Bronchial epithelial cell (primary cell): Measurements from ENCODE around the gene SMYD2. TPM values are rescaled to one million over a fixed set of nuclear protein-coding genes. Genes with fewer than 3 reads are reported as not detected.
A peak's percentile ranks its signal among the peaks of the same experiment; 100 is the strongest.

Experiments
- DNase-seq: peaks from one replicate; pipeline ENCODE4 v3.0.0-alpha.2; 2010; ENCODE audit warnings: low read depth
- FAIRE-seq: peaks from 2 replicates; lab custom pipeline; 2011; peaks lifted over from hg19 to GRCh38; lab: Jason Lieb, UNC
- H3K27me3 ChIP-seq: 2 replicates; pipeline ENCODE4 v1.5.1; 2011; ENCODE audit warnings: low read length; ENCODE audit not compliant: control insufficient read depth, insufficient read depth
- H3K36me3 ChIP-seq: 2 replicates; pipeline ENCODE4 v1.5.1; 2011; ENCODE audit warnings: low read length; ENCODE audit not compliant: control insufficient read depth, insufficient read depth
- H3K4me3 ChIP-seq: 2 replicates; pipeline ENCODE4 v1.5.1; 2011; ENCODE audit warnings: mild to moderate bottlenecking, low read depth, low read length, control low read depth
- CTCF ChIP-seq: IDR thresholded peaks from 2 replicates; pipeline ENCODE4 v1.5.1; 2011; ENCODE audit warnings: mild to moderate bottlenecking, moderate library complexity, low read length, control low read depth, inconsistent platforms; ENCODE audit not compliant: insufficient read depth, severe bottlenecking
- total RNA-seq: library from RNA; depleted of rRNA; stranded (reverse); fragments of >200 nt; gene quantifications from 2 replicates; pipeline ENCODE4 v1.2.1, GENCODE V29; 2014

SMYD2 gene
- total RNA-seq, 1 donor from 2014 or later: 58.4 TPM

DNA sequence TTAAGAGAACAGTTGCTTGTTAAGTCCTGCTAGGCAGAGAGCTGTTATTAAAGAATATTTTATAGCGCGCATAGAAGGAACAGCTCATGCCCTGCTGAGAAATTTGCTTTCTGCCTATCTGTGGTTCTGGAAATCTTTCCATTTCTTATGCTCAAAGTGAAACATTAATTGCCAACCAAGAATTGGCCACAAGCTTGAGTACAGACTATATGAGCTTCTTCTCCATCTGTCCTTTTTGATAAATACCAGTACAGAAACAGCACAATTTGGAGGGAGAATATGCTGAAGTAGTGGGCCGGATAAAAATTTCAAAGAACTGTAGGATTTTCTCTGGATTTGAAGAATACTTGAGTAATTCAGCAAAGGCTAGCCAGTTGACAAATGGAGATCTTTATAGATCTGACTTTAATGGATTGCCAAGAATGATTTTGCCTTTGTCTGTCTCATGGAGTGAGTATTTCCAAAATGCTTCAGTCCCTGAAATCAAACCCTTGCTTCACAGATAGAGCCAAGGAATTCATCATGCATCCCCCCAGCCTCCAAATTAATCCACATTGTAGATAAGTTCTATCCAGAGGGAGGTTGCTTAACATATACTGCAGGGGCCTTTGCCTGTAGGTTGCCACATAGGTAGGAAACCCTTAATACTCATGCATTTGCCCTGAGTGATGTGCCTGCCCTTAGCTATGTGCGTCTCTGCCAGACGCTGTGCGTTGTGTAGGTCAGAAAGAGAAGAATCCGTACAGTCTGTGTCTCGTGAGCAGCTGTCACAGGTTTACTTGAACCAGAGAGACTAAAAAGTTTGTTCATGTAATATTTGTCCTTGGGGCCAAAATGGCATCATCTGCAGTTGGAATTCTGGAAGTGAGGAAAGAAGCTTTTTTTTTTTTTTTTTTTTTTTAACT, 44.2 kb downstream of the SMYD2 start:
- Histone ChIP-seq H3K27me3 (no peaks in the 10 kb centered on the region), H3K4me3 (no peak overlapping the region), H3K36me3 (peaks cover 2% of the 10 kb centered on the region)
- no peak for TF ChIP-seq CTCF
- DNase-seq (no peak), FAIRE-seq (no peak)

- DNase-seq (no peak), FAIRE-seq (no peak)
- TF ChIP-seq CTCF: no peak
- H3K36me3 ChIP-seq: peaks cover 2% of the 10 kb centered on the region
- H3K27me3 ChIP-seq: no peaks in the 10 kb centered on the region
- no peak overlapping the region for H3K4me3 ChIP-seq
These were observed 45.4 kb downstream of the SMYD2 start for GRCh38 chr1:214326406-214326805.

DNA sequence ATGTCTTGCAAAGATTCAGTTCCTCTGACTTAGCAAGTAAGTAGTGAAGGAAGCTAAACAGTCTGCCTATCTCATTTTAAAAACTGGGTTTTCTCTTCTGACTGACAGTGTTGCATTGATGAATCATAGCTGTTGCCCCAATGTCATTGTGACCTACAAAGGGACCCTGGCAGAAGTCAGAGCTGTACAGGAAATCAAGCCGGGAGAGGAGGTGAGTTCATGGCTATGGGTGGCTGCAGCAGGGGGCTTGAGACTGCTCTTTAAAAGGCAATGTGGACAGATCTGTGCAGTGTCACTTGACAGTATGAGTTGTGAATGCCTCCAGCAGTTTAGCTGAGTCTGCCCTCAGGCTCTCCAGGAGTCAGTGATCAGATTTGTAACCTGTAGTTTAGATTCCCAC, 46.6 kb downstream of the SMYD2 start:
- Histone ChIP-seq H3K36me3 (peaks cover 2% of the 10 kb centered on the region), H3K4me3 (no peak overlapping the region), H3K27me3 (no peaks in the 10 kb centered on the region)
- FAIRE-seq (no peak), DNase-seq (no peak)
- TF ChIP-seq CTCF: no peak

DNA sequence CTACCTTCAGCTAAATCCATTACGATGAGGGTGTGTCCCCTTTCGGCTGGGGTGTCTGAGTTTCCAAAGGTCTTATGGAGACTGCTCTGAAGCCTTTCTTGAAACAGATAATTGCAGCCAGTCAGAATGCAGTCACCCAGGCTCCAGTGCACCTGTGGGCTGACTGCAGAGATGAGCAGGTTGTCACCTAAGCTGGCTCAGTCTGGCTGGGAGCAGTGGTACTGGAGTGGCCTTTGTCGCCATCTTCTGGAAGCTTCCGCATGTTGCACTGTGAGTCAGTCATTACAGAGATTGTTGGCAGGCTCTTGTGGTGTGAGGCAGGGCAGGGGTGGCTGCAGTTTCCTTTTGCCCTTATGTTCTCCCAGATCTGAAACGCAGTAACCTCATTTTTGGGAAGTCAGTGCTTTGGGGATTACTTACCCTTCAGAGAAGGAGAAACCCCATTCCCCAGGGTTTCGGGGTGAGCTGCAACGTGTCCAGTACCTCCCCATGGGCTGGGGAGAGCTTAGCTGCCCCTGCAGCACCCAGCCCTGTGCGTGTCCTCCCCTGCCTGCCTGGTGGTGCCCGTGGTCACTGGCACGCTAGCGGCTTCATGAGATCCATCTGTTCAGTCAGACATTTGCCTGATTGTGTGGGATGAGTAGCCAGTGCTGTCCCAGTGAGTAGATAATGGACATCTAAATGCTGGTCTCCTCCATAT, 48.0 kb downstream of the SMYD2 start:
- H3K36me3 ChIP-seq: peaks cover 5% of the 10 kb centered on the region
- FAIRE-seq (peak; percentile 86), DNase-seq (peak; percentile 81)
- peak; percentile 95 for TF ChIP-seq CTCF
- no peaks in the 10 kb centered on the region for H3K27me3 ChIP-seq
- no peak overlapping the region for H3K4me3 ChIP-seq

- Histone ChIP-seq H3K27me3 (no peaks in the 10 kb centered on the region), H3K36me3 (peaks cover 10% of the 10 kb centered on the region), H3K4me3 (no peak overlapping the region)
- DNase-seq (peak; percentile 42), FAIRE-seq (peak; percentile 23)
- no peak for TF ChIP-seq CTCF
These were observed 48.7 kb downstream of the SMYD2 start for GRCh38 chr1:214329470-214330220.
